Suprapubic skin (tissue), 4 donors: ENCODE measurements around the gene P2RY14. TPM values are rescaled to one million over a fixed set of nuclear protein-coding genes. Genes with fewer than 3 reads are reported as not detected.

Experiments used
- DNase-seq, 2 donors: peaks; one replicate each; pipeline ENCODE4 v3.0.0-alpha.2; 2019; ENCODE audit warnings: low spot score in 2 of 2
- H3K27ac ChIP-seq: fragments of 200-600 bp; sonication (generic); one replicate; pipeline ENCODE4 v1.5.1; 2019
- H3K27me3 ChIP-seq: fragments of 200-600 bp; sonication (generic); one replicate; pipeline ENCODE4 v1.5.1; 2019
- H3K36me3 ChIP-seq: fragments of 200-600 bp; sonication (generic); one replicate; pipeline ENCODE4 v1.5.1; 2019
- H3K4me1 ChIP-seq: fragments of 200-600 bp; sonication (generic); one replicate; pipeline ENCODE4 v1.5.1; 2019
- H3K4me3 ChIP-seq: fragments of 200-600 bp; sonication (generic); one replicate; pipeline ENCODE4 v1.5.1; 2019; ENCODE audit warnings: mild to moderate bottlenecking
- H3K9me3 ChIP-seq: fragments of 200-600 bp; sonication (generic); one replicate; pipeline ENCODE4 v1.5.1; 2019
- CTCF ChIP-seq, 2 donors: fragments of 200-600 bp in 1 of 2; fragments of 450-650 bp in 1 of 2; sonication (generic) in 1 of 2; IDR thresholded peaks; one replicate each; pipeline ENCODE4 v1.5.1; 2016 to 2019; ENCODE audit warnings: antibody characterized with exemption in 2 of 2, mild to moderate bottlenecking in 1 of 2, moderate library complexity in 1 of 2
- EP300 ChIP-seq: sonication (generic); formaldehyde crosslinking; IDR thresholded peaks from one replicate; pipeline ENCODE4 v1.6.1; 2017; ENCODE audit warnings: antibody characterized with exemption
- POLR2A ChIP-seq, 2 donors: fragments of 450-650 bp; IDR thresholded peaks; one replicate each; pipeline ENCODE4 v1.6.1; 2017; ENCODE audit warnings: antibody characterized with exemption in 2 of 2, mild to moderate bottlenecking in 2 of 2, moderate library complexity in 2 of 2
- POLR2AphosphoS5 ChIP-seq, 3 donors: sonication (generic); formaldehyde crosslinking; IDR thresholded peaks; one replicate each; pipeline ENCODE4 v1.6.1; 2017; ENCODE audit warnings: antibody characterized with exemption in 3 of 3
- WGBS: methylation state at CpG from one replicate; pipeline ENCODE4 v1.1.5; 2018; 5-methylcytosine and 5-hydroxymethylcytosine counted together
- total RNA-seq, 4 donors: library from RNA; depleted of rRNA; stranded (reverse); fragments of >200 nt; gene quantifications; one replicate each; pipeline ENCODE4 v1.1.0, GENCODE V29; 2016

The P2RY14 gene
- 1 to 10 TPM; 1.1 to 4.2 (median 2.4) TPM for total RNA-seq

GRCh38 chr3:151278230-151278629 is at the start of gene P2RY14:
Gene P2RY14, minus strand, starts transcription at chr3:151278542. Its CDS starts 64,226 bp downstream, at chr3:151214316.
- Histone ChIP-seq H3K4me1 (peaks cover 3% of the 10 kb centered on the region), H3K27ac (no peak within 1 kb of the TSS), H3K4me3 (peak within 1 kb of the TSS; percentile 17), H3K9me3 (no peaks in the 10 kb centered on the region), H3K36me3 (no peaks in the 10 kb centered on the region), H3K27me3 (no peaks in the 10 kb centered on the region)
- no peak for DNase-seq
- TF ChIP-seq CTCF (IDR thresholded peaks at IDR 0.05) (no peak), POLR2A (IDR thresholded peaks at IDR 0.05) (no peak), EP300 (no peak), POLR2AphosphoS5 (IDR thresholded peaks at IDR 0.05) (no peak)
- 64% methylated on average over 4 of the region's 4 CpGs for WGBS

GRCh38 chr3:151327571-151328198 is 49.3 kb upstream of the P2RY14 start:
- TF ChIP-seq CTCF (IDR thresholded peaks at IDR 0.05) = peak; percentile 22 to 43
- no peak for TF ChIP-seq POLR2A (IDR thresholded peaks at IDR 0.05)
- no peak for TF ChIP-seq POLR2AphosphoS5 (IDR thresholded peaks at IDR 0.05)
- TF ChIP-seq EP300 = no peak
- Histone ChIP-seq H3K9me3 (no peaks in the 10 kb centered on the region), H3K4me1 (peaks cover 14% of the 10 kb centered on the region), H3K27me3 (no peaks in the 10 kb centered on the region), H3K4me3 (peak overlapping the region; percentile 38), H3K27ac (peak overlapping the region; percentile 55), H3K36me3 (no peaks in the 10 kb centered on the region)
- WGBS = 11% methylated on average over 3 of the region's 3 CpGs
- no peak for DNase-seq

GRCh38 chr3:151322511-151322910 is 44.2 kb upstream of the P2RY14 start:
- Histone ChIP-seq H3K27ac (no peak overlapping the region), H3K36me3 (no peaks in the 10 kb centered on the region), H3K9me3 (no peaks in the 10 kb centered on the region), H3K27me3 (no peaks in the 10 kb centered on the region), H3K4me1 (peaks cover 31% of the 10 kb centered on the region), H3K4me3 (no peak overlapping the region)
- TF ChIP-seq POLR2AphosphoS5 (IDR thresholded peaks at IDR 0.05) (no peak), EP300 (no peak), CTCF (IDR thresholded peaks at IDR 0.05) (no peak), POLR2A (IDR thresholded peaks at IDR 0.05) (no peak)
- 93% methylated on average over 1 of the region's 1 CpG for WGBS
- DNase-seq = no peak

- peaks cover 36% of the 10 kb centered on the region for H3K4me1 ChIP-seq
- H3K36me3 ChIP-seq = no peaks in the 10 kb centered on the region
- H3K9me3 ChIP-seq = no peaks in the 10 kb centered on the region
- H3K27me3 ChIP-seq = no peaks in the 10 kb centered on the region
- no peak for DNase-seq
- no peak overlapping the region for H3K27ac ChIP-seq
- no peak overlapping the region for H3K4me3 ChIP-seq
- TF ChIP-seq POLR2A (IDR thresholded peaks at IDR 0.05) (no peak), EP300 (no peak), CTCF (IDR thresholded peaks at IDR 0.05) (no peak), POLR2AphosphoS5 (IDR thresholded peaks at IDR 0.05) (no peak)
- 57% methylated on average over 1 of the region's 1 CpG for WGBS
Observed at GRCh38 chr3:151321526-151321925, 43.2 kb upstream of the P2RY14 start.

GRCh38 chr3:151320131-151320530 is 41.8 kb upstream of the P2RY14 start:
- TF ChIP-seq POLR2A (IDR thresholded peaks at IDR 0.05) = no peak
- TF ChIP-seq EP300 = no peak
- TF ChIP-seq POLR2AphosphoS5 (IDR thresholded peaks at IDR 0.05) = no peak
- TF ChIP-seq CTCF (IDR thresholded peaks at IDR 0.05) = no peak
- Histone ChIP-seq H3K27me3 (no peaks in the 10 kb centered on the region), H3K4me1 (peaks cover 36% of the 10 kb centered on the region), H3K36me3 (no peaks in the 10 kb centered on the region), H3K9me3 (no peaks in the 10 kb centered on the region), H3K4me3 (no peak overlapping the region), H3K27ac (peak overlapping the region; percentile 81)
- WGBS = 40% methylated on average over 2 of the region's 2 CpGs
- no peak for DNase-seq
